Colonic mucosa (tissue), 4 donors: ENCODE results near the gene LZTFL1. TPM values are rescaled to one million over a fixed set of nuclear protein-coding genes. Genes with fewer than 3 reads are reported as not detected.

Experiments
- DNase-seq: peaks from one replicate; pipeline ENCODE4 v3.0.0-alpha.2; 2020
- H3K27ac ChIP-seq: fragments of 200-600 bp; one replicate; pipeline ENCODE4 v1.8.0; 2021
- H3K27me3 ChIP-seq: fragments of 200-600 bp; one replicate; pipeline ENCODE4 v1.8.0; 2021
- H3K36me3 ChIP-seq: fragments of 200-600 bp; one replicate; pipeline ENCODE4 v1.8.0; 2021
- H3K4me1 ChIP-seq: fragments of 200-600 bp; one replicate; pipeline ENCODE4 v1.8.0; 2021; ENCODE audit warnings: mild to moderate bottlenecking
- H3K4me3 ChIP-seq: fragments of 200-600 bp; one replicate; pipeline ENCODE4 v1.8.0; 2021
- H3K9ac ChIP-seq, 2 donors: one replicate each; pipeline ENCODE4 v1.7.0; 2013; ENCODE audit warnings: control low read depth in 2 of 2, low read depth in 2 of 2, low read length in 2 of 2
- H3K9me3 ChIP-seq: fragments of 200-600 bp; one replicate; pipeline ENCODE4 v1.8.0; 2021
- intact Hi-C: fragments of 100-400 bp; cut with DNase I; formaldehyde crosslinking; loops from one replicate; pipeline ENCODE4 v1.14.1; 2022
- total RNA-seq, 2 donors: library from RNA; stranded (reverse); fragmentation: NEBNext Ultra II Directional in 1 of 2; extraction: Animal tissue kit (Norgen Biotek cat#: 25700) in 1 of 2; gene quantifications; one replicate each; pipeline ENCODE4 v1.2.1, GENCODE V29; 2021
- TF ChIP-seq, protein P1 (sequence below): fragments of 200-600 bp; IDR thresholded peaks from one replicate; pipeline ENCODE4 v1.8.0; 2022; ENCODE audit warnings: antibody characterized with exemption, mild to moderate bottlenecking
- donor health status: healthy.
- donor health status: DM: no; HTN: no; CAD: no.
- donor health status: DM: no; HTN: no; CAD: no.

LZTFL1 gene
- total RNA-seq, 2 donors from 2014 or later, result 10.5 to 11.4 TPM

DNA sequence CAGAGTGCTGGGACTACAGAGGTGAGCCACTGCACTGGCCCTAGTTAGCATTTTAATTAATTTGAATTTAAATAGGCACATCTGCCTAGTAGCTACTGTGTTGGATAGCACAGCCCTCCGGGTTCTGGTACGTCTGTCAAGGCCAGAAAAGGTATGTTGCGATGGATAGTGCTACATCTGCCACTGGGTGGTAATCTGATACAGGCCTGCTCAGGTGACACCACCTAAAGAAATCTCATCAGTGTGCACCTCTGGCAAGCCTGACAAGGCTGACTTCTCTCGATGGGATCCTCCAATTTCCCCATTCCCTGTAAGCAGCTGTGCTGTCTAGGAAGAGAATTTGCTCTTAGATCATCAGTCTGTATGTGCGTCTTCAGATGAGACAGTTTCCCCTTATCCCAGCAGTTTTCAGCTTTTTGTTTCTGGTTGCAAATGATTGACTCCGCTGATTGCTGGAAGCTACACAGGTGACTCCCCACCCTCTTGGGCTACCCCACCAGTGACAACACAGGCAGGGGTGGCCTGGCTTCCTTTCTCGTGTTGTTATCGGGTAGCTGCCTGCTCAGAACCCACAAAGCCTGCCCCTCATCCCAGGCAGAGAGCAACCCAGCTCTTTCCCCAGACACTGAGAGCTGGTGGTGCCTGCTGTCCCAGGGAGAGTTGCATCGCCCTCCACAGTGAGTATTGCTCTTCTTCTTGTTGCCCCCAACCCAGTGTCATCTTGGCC is 44.2 kb upstream of the LZTFL1 start, which contains the start of gene CCR9:
Gene CCR9 (plus strand): TSS at position 565 of the 727 bp plus-strand sequence. CDS start 8,391 bp downstream, outside the sequence.
- Histone ChIP-seq H3K4me3 (no peak within 1 kb of the TSS), H3K36me3 (no peaks in the 10 kb centered on the region), H3K4me1 (no peaks in the 10 kb centered on the region), H3K27me3 (no peaks in the 10 kb centered on the region), H3K27ac (no peak within 1 kb of the TSS), H3K9ac (no peak within 1 kb of the TSS), H3K9me3 (no peaks in the 10 kb centered on the region)
- DNase-seq, result no peak
- intact Hi-C loops, result no loop called here
- TF ChIP-seq, protein P1, sequence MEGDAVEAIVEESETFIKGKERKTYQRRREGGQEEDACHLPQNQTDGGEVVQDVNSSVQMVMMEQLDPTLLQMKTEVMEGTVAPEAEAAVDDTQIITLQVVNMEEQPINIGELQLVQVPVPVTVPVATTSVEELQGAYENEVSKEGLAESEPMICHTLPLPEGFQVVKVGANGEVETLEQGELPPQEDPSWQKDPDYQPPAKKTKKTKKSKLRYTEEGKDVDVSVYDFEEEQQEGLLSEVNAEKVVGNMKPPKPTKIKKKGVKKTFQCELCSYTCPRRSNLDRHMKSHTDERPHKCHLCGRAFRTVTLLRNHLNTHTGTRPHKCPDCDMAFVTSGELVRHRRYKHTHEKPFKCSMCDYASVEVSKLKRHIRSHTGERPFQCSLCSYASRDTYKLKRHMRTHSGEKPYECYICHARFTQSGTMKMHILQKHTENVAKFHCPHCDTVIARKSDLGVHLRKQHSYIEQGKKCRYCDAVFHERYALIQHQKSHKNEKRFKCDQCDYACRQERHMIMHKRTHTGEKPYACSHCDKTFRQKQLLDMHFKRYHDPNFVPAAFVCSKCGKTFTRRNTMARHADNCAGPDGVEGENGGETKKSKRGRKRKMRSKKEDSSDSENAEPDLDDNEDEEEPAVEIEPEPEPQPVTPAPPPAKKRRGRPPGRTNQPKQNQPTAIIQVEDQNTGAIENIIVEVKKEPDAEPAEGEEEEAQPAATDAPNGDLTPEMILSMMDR, result no peak

DNA sequence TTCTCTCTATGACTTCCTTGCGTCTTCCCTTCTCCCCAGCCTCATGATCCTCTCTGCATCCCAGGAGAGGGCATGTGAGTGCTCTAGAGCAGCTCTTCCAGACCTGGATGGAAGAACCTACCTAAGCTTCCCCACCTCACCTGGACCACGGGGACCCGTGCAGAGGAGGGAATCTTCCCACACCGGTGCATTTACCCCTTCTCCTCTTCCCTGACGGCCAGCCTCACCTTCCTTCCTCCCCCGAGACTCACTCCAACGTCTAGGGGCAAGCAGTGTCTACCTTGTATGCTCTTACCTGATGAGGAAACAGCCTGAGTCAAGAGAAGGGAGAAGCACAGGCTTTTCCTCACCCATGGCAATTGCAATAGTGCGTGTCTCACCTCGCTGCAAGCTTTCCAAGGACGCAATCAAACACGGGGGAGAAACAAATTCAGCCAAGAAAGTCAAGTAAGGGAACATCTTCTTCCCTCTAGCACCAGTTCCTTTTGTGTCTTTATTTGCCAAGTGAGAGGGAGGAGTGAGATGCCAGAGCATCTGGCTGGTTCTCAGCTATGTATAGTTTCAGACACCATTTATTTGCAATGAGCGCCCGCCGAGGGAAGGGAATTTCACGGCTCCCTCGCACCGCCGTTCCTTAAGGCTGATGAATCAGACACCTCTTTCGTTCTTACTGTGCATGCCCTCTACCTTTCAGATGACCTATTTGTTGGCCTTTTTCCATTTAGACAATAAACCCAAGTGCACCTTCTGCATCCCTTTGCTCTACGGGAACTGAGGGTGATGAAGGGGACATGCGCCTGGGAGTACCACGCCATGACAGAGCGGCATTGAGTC is 42.7 kb upstream of the LZTFL1 start:
- H3K27ac ChIP-seq, result no peak overlapping the region
- H3K27me3 ChIP-seq, result no peaks in the 10 kb centered on the region
- intact Hi-C loops, result no loop called here
- DNase-seq, result no peak
- TF ChIP-seq, protein P1, result no peak
- no peaks in the 10 kb centered on the region for H3K4me1 ChIP-seq
- no peak overlapping the region for H3K4me3 ChIP-seq
- H3K9ac ChIP-seq, result no peak overlapping the region
- no peaks in the 10 kb centered on the region for H3K9me3 ChIP-seq
- no peaks in the 10 kb centered on the region for H3K36me3 ChIP-seq

DNA sequence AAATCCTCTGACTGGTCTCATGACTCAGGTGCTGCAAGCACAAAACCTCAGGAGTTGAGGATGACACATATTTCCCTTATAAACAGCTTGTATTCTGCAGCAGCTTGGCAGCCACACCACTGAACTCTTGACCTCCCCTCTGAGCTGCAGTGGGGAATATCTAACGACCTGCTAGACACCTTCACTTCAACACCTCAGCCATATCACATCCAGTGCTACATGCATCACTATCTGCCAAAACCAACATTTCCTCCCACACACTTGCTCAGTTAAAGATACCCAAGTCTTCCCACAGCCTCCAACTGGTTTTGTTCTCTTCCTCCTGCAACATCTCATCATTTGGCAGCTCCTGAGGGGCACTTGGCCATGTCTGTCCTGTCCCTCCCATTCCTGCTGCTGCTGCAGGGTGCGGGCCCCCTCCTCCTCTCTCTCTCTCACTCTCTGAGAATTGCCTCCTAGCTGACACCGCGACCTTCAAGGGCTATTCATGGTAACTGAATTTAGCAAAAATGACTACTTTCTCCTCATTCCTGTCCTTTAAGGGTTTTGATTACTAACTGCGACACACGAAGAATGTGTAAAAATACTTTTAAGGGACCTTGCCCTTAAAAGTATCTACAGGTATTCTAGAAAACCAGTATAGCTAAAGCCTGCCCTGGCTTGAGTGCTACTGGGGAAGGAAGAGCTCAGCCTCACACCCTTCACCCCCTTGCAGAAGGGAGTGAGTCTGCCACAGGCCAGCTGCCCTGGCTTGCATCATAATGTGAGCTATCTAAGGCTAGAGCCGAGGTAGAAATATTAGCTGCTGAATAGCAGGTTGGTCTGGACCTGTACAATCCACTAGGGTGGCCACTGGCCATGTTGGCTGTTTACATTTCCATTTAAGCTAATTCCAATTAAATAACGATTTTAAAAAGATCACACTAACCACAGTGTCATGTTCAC is 39.4 kb upstream of the LZTFL1 start:
- Histone ChIP-seq H3K4me1 (no peaks in the 10 kb centered on the region), H3K36me3 (no peaks in the 10 kb centered on the region), H3K27me3 (no peaks in the 10 kb centered on the region), H3K27ac (no peak overlapping the region), H3K9ac (no peak overlapping the region), H3K9me3 (no peaks in the 10 kb centered on the region), H3K4me3 (no peak overlapping the region)
- DNase-seq, result no peak
- TF ChIP-seq, protein P1, result no peak
- intact Hi-C loops, result no loop called here

DNA sequence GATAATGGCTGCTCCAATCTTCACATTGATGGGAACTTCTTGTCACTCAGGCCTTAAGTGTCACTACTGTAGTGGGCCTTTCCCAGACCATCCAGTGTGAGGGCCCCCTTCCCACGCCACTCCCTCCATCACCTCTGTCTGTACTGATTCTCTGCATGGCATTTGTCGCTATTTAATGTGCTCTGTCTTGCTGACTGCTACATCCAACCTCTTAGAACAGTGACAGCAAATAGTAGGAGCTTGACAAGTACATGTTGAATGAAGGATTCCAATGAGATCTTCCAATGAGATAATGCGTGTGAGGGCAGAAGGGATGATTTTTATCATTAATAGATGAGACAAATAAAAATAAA is 38.8 kb upstream of the LZTFL1 start:
- Histone ChIP-seq H3K9ac (no peak overlapping the region), H3K4me1 (no peaks in the 10 kb centered on the region), H3K27ac (no peak overlapping the region), H3K4me3 (no peak overlapping the region), H3K36me3 (no peaks in the 10 kb centered on the region), H3K27me3 (no peaks in the 10 kb centered on the region), H3K9me3 (no peaks in the 10 kb centered on the region)
- no peak for DNase-seq
- TF ChIP-seq, protein P1, result no peak
- intact Hi-C loops, result no loop called here

DNA sequence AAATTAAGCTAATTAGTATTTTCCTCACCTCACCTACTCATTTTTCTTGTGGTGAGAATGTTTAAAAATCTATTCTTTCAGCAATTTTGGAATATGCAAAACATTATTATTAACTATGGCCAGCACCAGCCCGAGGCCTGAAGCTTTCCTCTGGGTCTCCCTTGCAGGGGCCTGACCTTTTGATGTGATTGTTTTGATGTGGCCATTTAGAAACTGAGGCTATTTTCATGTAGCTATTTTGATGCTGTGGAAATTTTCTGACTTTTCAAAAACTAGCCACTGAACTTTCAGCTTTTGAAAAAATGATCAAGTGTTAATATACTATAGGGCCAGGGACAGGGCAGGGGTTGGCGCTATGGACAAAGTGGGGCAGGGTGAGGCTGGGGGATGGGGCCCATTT is 36.2 kb upstream of the LZTFL1 start:
- Histone ChIP-seq H3K27ac (no peak overlapping the region), H3K9me3 (no peaks in the 10 kb centered on the region), H3K27me3 (no peaks in the 10 kb centered on the region), H3K9ac (no peak overlapping the region), H3K36me3 (no peaks in the 10 kb centered on the region), H3K4me1 (no peaks in the 10 kb centered on the region), H3K4me3 (no peak overlapping the region)
- intact Hi-C loops, result no loop called here
- TF ChIP-seq, protein P1, result no peak
- DNase-seq, result no peak
